Glutamatergic neuron (in vitro differentiated cells): Measurements from ENCODE around the gene INTS13. TPM values are rescaled to one million over a fixed set of nuclear protein-coding genes. Genes with fewer than 3 reads are reported as not detected.
"Not testable (repeated sequence)": the region's sequence is repeated elsewhere in the genome, so short reads cannot be mapped to it uniquely, and the experiment has no call there.

Experiments
- DNase-seq: peaks from one replicate; pipeline ENCODE4 v3.0.0; 2022
- H3K27ac Mint-ChIP-seq: one replicate; pipeline ENCODE4 v1.8.0; 2020; ENCODE audit warnings: mild to moderate bottlenecking, mixed read lengths, inconsistent platforms; ENCODE audit not compliant: unreplicated experiment
- H3K27me3 Mint-ChIP-seq: one replicate; pipeline ENCODE4 v1.8.0; 2020; ENCODE audit warnings: mild to moderate bottlenecking, moderate library complexity, mixed read lengths, inconsistent platforms; ENCODE audit not compliant: unreplicated experiment
- H3K36me3 Mint-ChIP-seq: one replicate; pipeline ENCODE4 v1.8.0; 2020; ENCODE audit warnings: mild to moderate bottlenecking, mixed read lengths, inconsistent platforms; ENCODE audit not compliant: unreplicated experiment
- H3K4me1 Mint-ChIP-seq: one replicate; pipeline ENCODE4 v1.8.0; 2020; ENCODE audit warnings: mild to moderate bottlenecking, low read depth, mixed read lengths, inconsistent platforms; ENCODE audit not compliant: unreplicated experiment
- H3K4me3 Mint-ChIP-seq: one replicate; pipeline ENCODE4 v1.8.0; 2020; ENCODE audit warnings: mild to moderate bottlenecking, mixed read lengths, inconsistent platforms; ENCODE audit not compliant: unreplicated experiment
- H3K9me3 Mint-ChIP-seq: one replicate; pipeline ENCODE4 v1.8.0; 2020; ENCODE audit warnings: mild to moderate bottlenecking, moderate library complexity, mixed read lengths, inconsistent platforms; ENCODE audit not compliant: unreplicated experiment
- CTCF ChIP-seq: fragments of 200-600 bp; sonication (generic); IDR thresholded peaks from one replicate; pipeline ENCODE4 v1.5.0; 2021; ENCODE audit not compliant: partially characterized antibody, unreplicated experiment
- total RNA-seq: library from RNA; stranded (reverse); fragmentation: NEBNext Ultra II Directional; extraction: Animal tissue kit (Norgen Biotek cat#: 25700); gene quantifications from one replicate; pipeline ENCODE4 v1.2.1, GENCODE V29; 2021; ENCODE audit not compliant: unreplicated experiment

INTS13 gene
- total RNA-seq, 1 donor from 2014 or later, result 16.9 TPM

GRCh38 chr12:26919216-26919555 is 18.6 kb downstream of the INTS13 start:
- DNase-seq, result no peak
- Mint-ChIP-seq H3K27ac (no peak overlapping the region), H3K36me3 (no peaks in the 10 kb centered on the region), H3K9me3 (no peaks in the 10 kb centered on the region), H3K4me3 (no peak overlapping the region), H3K27me3 (no peaks in the 10 kb centered on the region), H3K4me1 (no peaks in the 10 kb centered on the region)
- no peak for TF ChIP-seq CTCF

- no peak for DNase-seq
- no peak overlapping the region for H3K4me3 Mint-ChIP-seq
- H3K27ac Mint-ChIP-seq, result no peak overlapping the region
- H3K4me1 Mint-ChIP-seq, result no peaks in the 10 kb centered on the region
- no peaks in the 10 kb centered on the region for H3K36me3 Mint-ChIP-seq
- H3K9me3 Mint-ChIP-seq, result no peaks in the 10 kb centered on the region
- H3K27me3 Mint-ChIP-seq, result no peaks in the 10 kb centered on the region
- no peak for TF ChIP-seq CTCF
These were observed 19.2 kb downstream of the INTS13 start for GRCh38 chr12:26918321-26919215.

GRCh38 chr12:26906704-26907103 is 31.1 kb downstream of the INTS13 start:
- Mint-ChIP-seq H3K27ac (no peak overlapping the region), H3K4me3 (no peak overlapping the region), H3K36me3 (peaks cover 16% of the 10 kb centered on the region)

DNA sequence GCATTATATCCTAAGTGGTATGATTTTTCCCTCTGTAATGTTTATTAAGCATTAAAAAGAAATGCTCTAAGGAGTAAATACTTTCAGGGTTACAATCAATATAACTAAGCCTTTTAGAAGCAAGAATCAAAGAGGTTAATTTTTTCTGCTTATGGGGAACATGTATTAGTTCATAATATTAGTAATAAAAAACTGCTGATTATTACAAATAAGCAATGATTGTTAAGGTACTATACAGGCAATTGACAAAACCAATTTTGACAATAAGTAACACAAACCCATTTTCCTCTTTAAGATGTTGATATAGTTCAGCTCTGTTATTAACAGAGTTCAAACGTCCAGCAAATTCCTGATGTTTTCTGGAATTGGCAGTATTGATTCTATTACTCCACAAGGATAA is 31.8 kb downstream of the INTS13 start:
- H3K27ac Mint-ChIP-seq, result no peak overlapping the region
- no peak overlapping the region for H3K4me3 Mint-ChIP-seq
- peaks cover 6% of the 10 kb centered on the region for H3K4me1 Mint-ChIP-seq
- TF ChIP-seq CTCF, result no peak
- no peaks in the 10 kb centered on the region for H3K27me3 Mint-ChIP-seq
- DNase-seq, result no peak
- peaks cover 5% of the 10 kb centered on the region for H3K9me3 Mint-ChIP-seq
- H3K36me3 Mint-ChIP-seq, result peaks cover 19% of the 10 kb centered on the region

More at GRCh38 chr12:26906704-26907103, 31.1 kb downstream of the INTS13 start:
- H3K4me1 Mint-ChIP-seq, result peaks cover 6% of the 10 kb centered on the region
- peaks cover 4% of the 10 kb centered on the region for H3K9me3 Mint-ChIP-seq
- no peak for TF ChIP-seq CTCF
- H3K27me3 Mint-ChIP-seq, result no peaks in the 10 kb centered on the region
- no peak for DNase-seq

DNA sequence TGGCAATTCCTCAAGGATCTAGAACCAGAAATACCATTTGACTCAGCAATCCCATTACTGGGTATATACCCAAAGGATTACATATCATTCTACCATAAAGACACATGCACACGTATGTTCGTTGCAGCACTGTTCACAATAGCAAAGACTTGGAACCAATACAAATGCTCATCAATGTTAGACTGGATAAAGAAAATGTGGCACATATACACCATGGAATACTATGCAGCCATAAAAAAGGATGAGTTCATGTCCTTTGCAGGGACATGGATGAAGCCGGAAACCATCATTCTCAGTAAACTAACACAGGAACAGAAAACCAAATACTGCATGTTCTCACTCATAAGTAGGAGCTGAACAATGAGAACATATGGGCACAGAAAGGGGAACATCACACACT is 34.4 kb downstream of the INTS13 start:
- H3K4me3 Mint-ChIP-seq, H3K27me3 Mint-ChIP-seq, DNase-seq, H3K4me1 Mint-ChIP-seq, H3K9me3 Mint-ChIP-seq, H3K27ac Mint-ChIP-seq: not testable (repeated sequence)
- peaks cover 19% of the 10 kb centered on the region for H3K36me3 Mint-ChIP-seq
